AG04449 (cell line): ENCODE measurements around the gene FAM120A.

ENCODE experiments used
- CTCF ChIA-PET: fragments of 350-600 bp; formaldehyde crosslinking; extraction: SDS; loops from one replicate; lab custom pipeline; 2021; ENCODE audit warnings: antibody characterized with exemption; lab: Yijun Ruan, JAX
- POLR2A ChIA-PET: fragments of 400-600, 350-600 bp; formaldehyde crosslinking; extraction: SDS; loops from one replicate; lab custom pipeline; 2020; ENCODE audit warnings: antibody characterized with exemption, inconsistent platforms; lab: Yijun Ruan, JAX
- DNase-seq: peaks from one replicate; pipeline ENCODE4 v3.0.0-alpha.2; 2010; ENCODE audit warnings: low read depth, low spot score
- H3K4me3 ChIP-seq: 2 replicates; pipeline ENCODE4 v1.5.1; 2011; ENCODE audit warnings: low read depth, mild to moderate bottlenecking, control low read depth, low read length
- CTCF ChIP-seq: IDR thresholded peaks from one replicate; pipeline ENCODE4 v1.5.1; 2011; ENCODE audit warnings: mild to moderate bottlenecking, moderate library complexity, low read length, control low read depth, inconsistent platforms; ENCODE audit not compliant: insufficient read depth; ENCODE audit errors: missing control alignments

Gene FAM120A

GRCh38 chr9:93555370-93555769 is 103.9 kb downstream of the FAM120A start:
- POLR2A ChIA-PET, result no interaction called here
- DNase-seq, result no peak
- CTCF ChIA-PET, result interaction anchor here (3.7 kb wide), 1 partner anchor 11 kb away, joined by 50 read pairs; no protein-coding TSS in a partner anchor
- H3K4me3 ChIP-seq, result no peak overlapping the region
- no peak for TF ChIP-seq CTCF

- POLR2A ChIA-PET, result no interaction called here
- no peak for DNase-seq
- CTCF ChIA-PET, result interaction anchor here (3.7 kb wide), 1 partner anchor 9 kb away, joined by 50 read pairs; no protein-coding TSS in a partner anchor
- no peak for TF ChIP-seq CTCF
- H3K4me3 ChIP-seq, result no peak overlapping the region
These were observed 106.1 kb downstream of the FAM120A start for GRCh38 chr9:93557366-93558137.

- TF ChIP-seq CTCF, result no peak
- ChIA-PET POLR2A (no interaction called here), CTCF (interaction anchor here (3.7 kb wide), 1 partner anchor 8 kb away, joined by 50 read pairs; no protein-coding TSS in a partner anchor)
- H3K4me3 ChIP-seq, result no peak overlapping the region
- no peak for DNase-seq
These were observed 107.0 kb downstream of the FAM120A start for GRCh38 chr9:93558503-93558902.

GRCh38 chr9:93560991-93561390 is 109.5 kb downstream of the FAM120A start:
- POLR2A ChIA-PET, result no interaction called here
- CTCF ChIA-PET, result interaction anchor here (1.3 to 1.4 kb wide), 2 partner anchors 10 to 15 kb away, joined by 3 to 5 read pairs; no protein-coding TSS in a partner anchor
- TF ChIP-seq CTCF, result no peak
- no peak overlapping the region for H3K4me3 ChIP-seq
- no peak for DNase-seq

GRCh38 chr9:93562157-93562556 is 110.7 kb downstream of the FAM120A start:
- no peak overlapping the region for H3K4me3 ChIP-seq
- POLR2A ChIA-PET, result no interaction called here
- no peak for DNase-seq
- CTCF ChIA-PET, result interaction anchor here (0.9 kb wide), 1 partner anchor 10 kb away, joined by 4 read pairs; no protein-coding TSS in a partner anchor
- no peak for TF ChIP-seq CTCF

GRCh38 chr9:93565089-93565488 is 113.6 kb downstream of the FAM120A start:
- no peak for TF ChIP-seq CTCF
- ChIA-PET POLR2A (no interaction called here), CTCF (interaction anchor here (0.8 to 3.7 kb wide), 13 partner anchors 8 to 404 kb away, joined by 3 to 94 read pairs (median 10); partner anchors contain the start of genes FAM120A and FAM120AOS)
- DNase-seq, result no peak
- no peak overlapping the region for H3K4me3 ChIP-seq
